Epithelial cell of esophagus (primary cell): Measurements from ENCODE around the gene TRHDE.

Source experiments
- DNase-seq: peaks from one replicate; pipeline ENCODE4 v3.0.0; 2010; ENCODE audit warnings: low read depth
- H3K4me3 ChIP-seq: 2 replicates; pipeline ENCODE4 v1.5.1; 2011; ENCODE audit warnings: mild to moderate bottlenecking, low read length, control low read depth
- CTCF ChIP-seq: IDR thresholded peaks from 2 replicates; pipeline ENCODE4 v1.5.1; 2011; ENCODE audit warnings: low read depth, mild to moderate bottlenecking, low read length, control low read depth, inconsistent platforms; ENCODE audit not compliant: insufficient read depth; ENCODE audit errors: missing control alignments

TRHDE gene

DNA sequence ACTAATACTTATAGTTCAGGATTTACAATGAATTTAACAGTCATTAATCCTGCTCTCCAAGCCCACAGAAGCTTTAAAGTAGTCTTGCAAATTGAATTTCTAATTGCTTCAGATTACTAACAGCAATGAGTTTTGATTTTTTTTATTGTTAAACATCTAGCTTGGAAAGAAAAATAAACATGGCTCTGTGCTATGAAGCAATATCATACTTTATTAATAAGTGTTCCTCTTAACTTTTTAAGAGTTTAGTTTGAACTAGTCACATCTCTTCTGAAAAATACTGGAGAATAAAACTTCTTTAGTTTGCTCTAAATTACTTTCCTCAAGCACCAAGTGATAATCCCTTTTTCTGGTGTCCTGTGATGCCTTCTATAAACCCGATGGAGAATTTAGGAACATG is 250.2 kb downstream of the TRHDE start:
- TF ChIP-seq CTCF, result no peak
- DNase-seq, result no peak
- no peak overlapping the region for H3K4me3 ChIP-seq

DNA sequence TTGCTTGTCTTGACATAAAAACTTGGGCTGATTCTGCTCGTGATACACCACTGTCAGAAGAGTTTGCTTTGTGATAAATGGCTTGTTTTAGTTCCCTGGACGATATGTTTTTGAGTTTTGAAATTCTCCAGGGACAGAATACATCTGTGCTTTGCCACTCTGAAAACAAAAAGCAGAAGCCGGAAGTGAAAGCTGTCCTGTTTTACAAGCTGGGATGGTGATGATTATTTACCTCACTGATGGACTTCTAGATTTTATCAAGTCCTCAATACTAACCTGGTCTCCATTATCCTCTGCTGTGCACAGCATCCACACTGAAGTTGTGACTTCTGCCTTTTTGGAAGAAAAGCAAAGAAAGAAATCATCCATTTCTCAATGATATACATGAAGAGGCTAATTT is 251.6 kb downstream of the TRHDE start:
- no peak for DNase-seq
- no peak for TF ChIP-seq CTCF
- H3K4me3 ChIP-seq, result no peak overlapping the region

DNA sequence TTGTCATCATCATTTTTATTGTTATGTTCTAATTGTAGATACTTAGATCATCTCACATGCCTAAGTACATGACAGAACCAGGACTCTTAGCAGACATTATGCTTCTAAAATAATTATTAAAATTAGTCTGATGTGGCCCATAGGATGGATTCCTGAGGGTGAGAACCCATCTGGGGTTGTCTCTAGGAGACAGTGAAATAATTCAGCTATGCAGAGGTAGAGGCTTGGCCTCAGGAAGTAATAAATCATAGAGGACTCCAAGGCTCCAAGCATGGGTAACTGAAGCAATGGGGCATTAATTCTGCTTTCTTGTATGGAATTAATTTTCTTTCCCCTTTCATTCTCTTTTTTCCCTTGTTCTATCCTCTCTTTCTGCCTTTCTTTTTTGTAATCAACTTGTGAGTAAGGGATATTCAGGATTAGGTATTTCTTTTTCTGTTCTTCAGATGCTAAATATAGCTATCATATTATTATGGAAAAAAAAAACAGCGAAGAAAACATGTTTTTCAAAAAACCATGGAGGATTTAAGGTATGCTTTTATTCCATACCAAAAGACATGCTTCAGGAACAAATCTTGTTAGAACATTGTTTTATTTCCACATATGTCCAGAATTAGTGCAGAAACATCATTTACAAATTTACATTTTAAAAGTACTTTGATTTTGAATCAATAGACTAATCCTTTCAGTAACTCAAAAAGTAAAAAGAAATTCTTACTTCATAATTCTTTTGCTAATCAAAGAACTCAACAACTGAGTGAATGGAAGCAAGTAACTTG is 263.2 kb downstream of the TRHDE start:
- no peak for TF ChIP-seq CTCF
- H3K4me3 ChIP-seq, result no peak overlapping the region
- DNase-seq, result no peak

DNA sequence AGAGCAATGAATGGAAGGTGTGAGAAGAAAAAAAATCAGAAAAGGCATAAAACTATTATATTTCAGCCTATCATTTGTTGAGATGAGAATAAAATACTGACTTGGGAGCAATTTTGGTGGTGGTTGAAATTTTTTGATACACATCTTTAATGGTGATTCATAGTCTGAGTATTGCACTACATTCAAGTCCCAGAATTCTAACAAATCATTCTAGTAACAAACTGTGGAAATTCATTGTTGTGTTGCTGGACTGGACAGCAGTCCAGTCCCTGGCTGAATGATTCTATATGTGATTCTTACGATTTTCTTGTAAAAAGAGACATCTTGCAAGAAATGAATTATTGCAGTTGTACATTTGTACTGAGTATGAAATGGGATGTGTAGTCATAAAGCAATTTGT is 268.6 kb downstream of the TRHDE start:
- DNase-seq, result no peak
- no peak overlapping the region for H3K4me3 ChIP-seq
- TF ChIP-seq CTCF, result no peak

DNA sequence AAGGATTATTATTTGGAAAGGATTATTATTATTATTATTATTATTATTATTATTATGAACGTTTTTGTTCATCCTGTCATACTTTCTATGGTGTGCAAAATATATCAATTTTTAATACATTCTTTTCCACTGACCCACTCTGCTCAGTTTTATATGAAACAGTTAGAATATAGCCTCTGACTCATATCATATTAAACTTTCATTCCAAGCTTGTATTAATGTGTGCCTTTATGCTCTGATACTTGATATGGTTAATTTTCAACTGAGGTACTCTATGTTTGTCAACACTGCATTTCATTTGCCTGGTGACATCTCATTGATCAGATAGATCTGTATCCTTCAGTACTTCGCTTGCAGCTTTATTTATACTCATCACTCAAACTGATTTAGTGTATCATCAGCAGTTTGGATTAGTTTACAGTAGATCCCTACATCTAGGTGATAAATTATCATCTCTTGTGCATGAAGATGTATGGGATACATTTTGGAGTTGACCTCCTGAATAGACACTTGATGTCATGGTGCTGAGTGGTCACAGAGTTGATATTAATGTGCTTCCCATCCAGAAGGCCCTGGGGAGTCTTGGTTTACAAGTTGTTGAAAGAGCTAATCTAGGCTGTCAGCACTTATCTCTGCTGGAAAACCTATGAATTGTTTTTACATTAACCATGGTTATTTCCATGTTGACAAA is 271.8 kb downstream of the TRHDE start:
- no peak for TF ChIP-seq CTCF
- no peak for DNase-seq
- no peak overlapping the region for H3K4me3 ChIP-seq

GRCh38 chr12:72546106-72546505 is 273.9 kb downstream of the TRHDE start:
- no peak for DNase-seq
- no peak for TF ChIP-seq CTCF
- no peak overlapping the region for H3K4me3 ChIP-seq
